ENCODE results near the gene POSTN.

POSTN gene, protein sequence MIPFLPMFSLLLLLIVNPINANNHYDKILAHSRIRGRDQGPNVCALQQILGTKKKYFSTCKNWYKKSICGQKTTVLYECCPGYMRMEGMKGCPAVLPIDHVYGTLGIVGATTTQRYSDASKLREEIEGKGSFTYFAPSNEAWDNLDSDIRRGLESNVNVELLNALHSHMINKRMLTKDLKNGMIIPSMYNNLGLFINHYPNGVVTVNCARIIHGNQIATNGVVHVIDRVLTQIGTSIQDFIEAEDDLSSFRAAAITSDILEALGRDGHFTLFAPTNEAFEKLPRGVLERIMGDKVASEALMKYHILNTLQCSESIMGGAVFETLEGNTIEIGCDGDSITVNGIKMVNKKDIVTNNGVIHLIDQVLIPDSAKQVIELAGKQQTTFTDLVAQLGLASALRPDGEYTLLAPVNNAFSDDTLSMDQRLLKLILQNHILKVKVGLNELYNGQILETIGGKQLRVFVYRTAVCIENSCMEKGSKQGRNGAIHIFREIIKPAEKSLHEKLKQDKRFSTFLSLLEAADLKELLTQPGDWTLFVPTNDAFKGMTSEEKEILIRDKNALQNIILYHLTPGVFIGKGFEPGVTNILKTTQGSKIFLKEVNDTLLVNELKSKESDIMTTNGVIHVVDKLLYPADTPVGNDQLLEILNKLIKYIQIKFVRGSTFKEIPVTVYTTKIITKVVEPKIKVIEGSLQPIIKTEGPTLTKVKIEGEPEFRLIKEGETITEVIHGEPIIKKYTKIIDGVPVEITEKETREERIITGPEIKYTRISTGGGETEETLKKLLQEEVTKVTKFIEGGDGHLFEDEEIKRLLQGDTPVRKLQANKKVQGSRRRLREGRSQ

DNA sequence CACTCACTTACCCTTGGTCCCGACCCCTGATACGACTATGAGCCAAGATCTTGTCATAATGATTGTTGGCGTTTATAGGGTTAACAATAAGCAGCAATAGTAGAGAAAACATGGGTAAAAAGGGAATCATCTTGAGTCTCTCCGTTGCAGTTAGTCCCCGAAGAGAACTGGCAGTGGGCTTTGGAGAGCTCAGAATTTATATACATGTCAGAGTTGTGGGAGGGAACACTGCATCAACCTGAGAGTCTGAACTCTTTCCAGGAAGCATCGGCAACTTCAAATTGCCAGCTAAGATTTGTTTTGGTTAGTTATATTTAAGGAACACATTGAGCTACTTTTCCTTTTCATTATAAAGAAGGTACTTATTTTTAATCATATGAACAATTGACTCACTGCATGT, at the start of gene POSTN:
Gene POSTN (minus strand): TSS at position 172 of the 400 bp plus-strand sequence. CDS start 42 bp downstream, at position 130.
- no peak for DNase-seq

DNA sequence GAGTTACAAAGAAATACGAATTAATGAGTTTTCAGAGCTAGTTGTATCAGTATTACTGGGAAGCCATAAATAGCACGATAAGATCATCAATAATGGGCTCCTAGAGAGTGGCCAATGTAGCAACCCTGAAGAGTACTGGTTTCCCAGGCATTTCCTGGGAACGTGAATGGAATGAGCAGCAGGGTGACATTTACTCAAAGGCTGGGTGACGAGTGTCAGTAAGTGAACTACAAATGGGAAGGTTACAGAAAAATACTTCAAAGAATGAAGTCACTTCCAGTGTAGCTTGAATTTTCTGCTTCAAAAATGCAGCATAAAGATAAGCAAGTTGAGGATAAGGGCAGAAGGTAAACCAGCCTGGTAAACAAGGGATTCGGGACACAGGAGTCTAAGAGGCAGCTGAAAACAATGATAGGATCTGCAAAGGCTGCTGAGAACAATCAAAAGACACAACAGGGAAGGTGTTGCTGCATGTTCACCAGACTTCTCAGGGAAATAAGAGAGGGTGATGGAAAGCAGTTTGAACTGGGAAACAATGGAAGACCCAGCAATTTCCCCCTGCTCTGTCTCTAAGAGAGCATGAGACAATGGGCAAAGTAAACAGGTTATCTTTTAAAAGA, 48.6 kb upstream of the POSTN start:
- DNase-seq: no peak

DNA sequence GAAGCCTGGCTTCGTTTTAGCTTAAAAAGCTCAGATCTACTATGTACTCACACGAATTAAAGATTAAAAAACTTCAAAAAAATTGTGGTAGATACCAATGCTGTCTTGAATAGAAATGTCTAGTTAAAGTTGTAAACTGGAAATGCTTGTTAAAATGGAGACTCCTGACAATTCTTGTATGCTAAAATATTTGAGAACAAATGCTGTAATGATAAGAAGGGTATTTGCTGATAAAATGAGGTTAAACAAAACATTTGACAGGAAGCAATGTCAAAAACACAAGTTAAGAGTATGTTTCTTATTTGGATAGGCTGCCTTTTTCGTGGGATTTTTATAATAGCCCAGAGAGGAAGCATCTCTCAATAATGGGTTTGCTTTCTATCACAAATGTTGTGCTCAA, 48.0 kb upstream of the POSTN start:
- no peak for DNase-seq

DNA sequence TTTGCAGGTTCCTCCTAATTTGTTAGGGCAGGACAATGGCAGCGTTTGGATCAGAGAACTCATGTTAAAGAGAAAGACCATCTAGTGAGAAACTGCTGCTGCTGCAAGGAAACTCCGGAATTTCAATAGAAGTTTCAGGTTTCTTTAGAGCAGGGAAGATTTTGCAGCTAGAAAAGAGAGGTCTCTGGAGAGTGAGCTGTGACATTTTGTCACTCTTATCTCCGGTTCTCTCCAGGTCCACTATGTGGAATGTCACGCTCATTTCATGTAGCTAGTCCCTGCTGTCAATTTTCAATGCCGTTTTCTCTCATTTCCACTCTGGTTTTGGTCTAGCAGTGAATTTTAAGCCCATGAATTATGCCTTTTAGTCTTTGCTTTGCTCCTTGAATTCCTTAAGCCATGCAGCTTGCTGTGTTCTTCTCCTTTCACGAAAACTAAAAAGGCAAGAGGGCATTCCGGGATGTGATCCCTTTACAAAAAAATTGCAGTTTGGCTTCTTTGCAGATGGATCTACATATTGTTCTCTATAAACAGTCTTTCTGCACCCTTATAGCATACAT, 46.7 kb upstream of the POSTN start:
- DNase-seq: no peak

DNA sequence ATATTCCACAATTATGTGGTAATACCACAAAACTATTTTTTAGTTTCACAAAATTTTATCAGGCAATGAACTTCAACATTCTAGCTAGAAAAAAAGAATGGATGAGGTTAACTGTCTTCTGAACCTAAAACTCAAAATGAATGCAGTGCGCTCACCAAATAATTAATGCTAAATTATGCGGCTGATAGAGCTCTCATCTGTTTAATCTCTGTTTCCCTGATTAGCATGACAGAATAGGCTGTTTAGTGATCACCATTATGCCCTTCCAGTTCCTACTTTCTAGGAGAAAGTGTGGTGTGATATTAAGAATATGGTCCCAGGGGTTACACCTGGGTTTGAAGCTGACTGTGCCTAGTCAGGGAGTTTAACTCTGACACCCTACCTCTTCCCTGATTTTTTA, 42.8 kb upstream of the POSTN start:
- no peak for DNase-seq

DNA sequence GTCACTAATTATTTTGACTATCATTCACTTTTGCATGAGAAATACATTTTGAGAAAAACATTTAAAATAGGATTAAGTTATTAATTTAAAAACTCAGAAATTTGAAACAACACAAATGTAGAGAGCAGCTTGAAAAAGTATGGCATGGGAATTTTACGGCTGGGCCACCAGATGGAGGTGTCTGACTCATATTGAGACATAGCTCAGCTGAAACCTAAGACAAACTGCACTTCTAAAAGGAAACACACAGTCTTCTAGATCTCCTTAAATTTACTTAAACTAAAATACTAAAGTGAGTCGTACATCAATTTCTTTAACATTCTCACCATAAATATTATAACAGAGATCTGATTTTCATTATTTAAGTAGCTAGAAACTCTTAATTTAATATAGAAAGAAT, 41.9 kb upstream of the POSTN start:
- no peak for DNase-seq

DNA sequence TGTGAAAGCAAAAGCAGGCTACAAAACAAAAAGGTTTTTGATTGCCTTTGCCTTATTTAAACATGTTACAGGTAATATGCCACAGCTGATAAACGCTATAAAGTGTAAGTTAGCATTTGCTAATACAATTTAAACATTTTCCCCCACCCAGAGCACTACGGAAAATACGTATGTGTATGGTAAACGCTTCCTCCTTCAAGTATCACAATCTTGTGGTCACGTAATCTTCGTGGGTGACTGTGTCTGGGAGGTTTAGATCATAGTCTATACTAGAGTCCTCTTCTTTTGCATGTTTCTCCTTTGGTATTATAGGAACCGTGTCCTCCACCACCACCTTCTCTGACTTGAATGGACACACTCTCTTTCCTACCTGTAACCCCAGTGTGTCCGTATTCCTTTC, 38.1 kb upstream of the POSTN start:
- no peak for DNase-seq

DNA sequence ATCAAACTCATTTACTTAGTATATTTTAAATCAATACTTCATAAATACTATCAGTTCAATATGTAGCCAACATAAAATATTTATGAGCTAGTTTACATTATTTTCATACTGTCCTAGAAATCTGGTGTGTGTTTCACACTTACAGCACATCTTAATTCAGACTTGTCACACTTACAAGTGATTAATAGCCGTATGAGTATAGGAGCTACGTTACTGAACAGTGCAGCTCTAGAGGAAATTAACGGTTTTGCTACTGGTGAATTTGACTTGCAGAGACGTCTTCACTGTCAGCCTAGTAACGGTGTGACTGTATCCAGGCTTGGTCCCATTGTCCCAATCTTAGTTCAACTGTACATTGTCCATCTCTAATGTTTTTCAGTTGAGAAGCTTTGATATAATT, 33.7 kb upstream of the POSTN start:
- DNase-seq: no peak

DNA sequence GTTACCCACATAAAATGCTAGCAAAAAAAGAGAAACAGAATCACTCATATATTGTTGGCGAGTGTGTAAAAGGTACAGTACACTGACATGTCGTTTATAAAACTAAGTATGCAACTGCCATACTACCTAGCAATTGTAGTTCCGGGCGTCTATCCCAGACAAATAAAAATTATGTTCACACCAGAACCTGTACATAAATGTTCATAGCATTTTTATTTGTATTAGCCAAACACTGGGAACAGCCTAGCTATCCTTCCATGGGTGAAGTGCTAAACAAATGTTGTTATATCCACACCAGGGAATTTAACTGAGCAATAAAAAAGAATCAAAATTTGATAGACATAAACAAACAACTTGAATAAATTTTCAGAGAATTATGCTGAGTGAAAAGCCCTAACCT, 28.9 kb upstream of the POSTN start:
- DNase-seq: no peak

DNA sequence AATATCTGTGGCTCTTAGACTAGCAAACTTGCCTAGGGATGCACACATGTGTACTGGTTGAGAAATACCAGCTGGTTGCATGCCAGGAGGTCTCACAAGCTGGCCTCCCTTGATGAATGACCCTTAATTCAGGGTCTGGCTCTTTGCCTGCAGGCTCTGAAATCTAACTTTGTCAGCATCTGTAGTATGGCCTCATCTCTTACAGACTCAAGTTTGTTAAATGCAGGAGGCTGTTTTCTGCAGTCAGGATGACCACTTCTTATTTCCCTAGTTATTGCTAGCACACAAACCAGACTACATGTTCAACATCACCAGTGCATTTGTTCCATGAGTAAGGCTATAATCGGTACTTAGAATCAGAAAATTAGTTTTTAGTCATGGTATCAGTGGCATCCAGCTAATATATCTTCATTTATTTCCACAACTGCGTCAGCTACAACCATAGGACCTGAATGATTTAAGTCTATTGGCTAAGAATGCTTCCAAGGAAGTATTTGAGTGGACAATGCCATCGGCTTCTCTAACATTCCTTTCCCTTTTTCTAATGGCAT, 23.3 kb upstream of the POSTN start:
- no peak for DNase-seq

DNA sequence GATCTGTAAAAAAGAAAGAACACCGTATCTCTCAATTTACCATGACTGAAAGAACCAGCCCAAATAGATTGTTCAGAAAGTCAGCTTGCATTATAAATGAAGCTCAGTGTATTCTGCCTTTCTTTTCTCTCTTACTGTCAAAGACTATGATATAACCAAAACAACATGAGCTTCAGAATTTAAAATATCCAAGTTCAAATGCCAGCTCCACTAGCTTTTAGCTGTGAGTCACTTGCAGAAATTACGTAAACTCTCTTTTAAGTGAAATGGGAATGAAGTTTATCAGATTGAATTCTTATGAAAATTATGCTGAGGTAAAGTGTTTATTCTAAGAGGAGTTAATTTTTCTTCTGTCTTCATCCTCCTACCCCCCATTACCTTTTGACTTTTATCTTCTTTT, 20.0 kb upstream of the POSTN start:
- no peak for DNase-seq

DNA sequence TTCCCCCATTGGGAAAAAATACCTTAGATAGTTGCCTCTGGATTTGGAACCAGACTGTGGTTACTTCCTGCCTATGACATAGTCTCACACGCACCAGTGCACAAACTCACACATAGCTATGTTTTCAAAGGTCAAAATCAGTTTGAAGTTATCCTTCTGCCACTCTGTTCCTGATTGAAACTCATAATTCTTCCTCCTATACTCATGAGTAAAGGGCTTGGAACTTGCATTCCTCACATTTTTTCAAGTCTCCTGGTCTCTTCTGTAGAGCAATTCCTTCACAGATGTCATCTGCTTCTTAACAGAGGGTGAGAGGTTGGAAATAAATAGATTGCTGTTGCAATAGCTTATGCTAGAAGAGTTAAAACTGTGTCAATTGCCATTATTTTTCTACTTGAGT, 18.6 kb upstream of the POSTN start:
- DNase-seq: no peak

DNA sequence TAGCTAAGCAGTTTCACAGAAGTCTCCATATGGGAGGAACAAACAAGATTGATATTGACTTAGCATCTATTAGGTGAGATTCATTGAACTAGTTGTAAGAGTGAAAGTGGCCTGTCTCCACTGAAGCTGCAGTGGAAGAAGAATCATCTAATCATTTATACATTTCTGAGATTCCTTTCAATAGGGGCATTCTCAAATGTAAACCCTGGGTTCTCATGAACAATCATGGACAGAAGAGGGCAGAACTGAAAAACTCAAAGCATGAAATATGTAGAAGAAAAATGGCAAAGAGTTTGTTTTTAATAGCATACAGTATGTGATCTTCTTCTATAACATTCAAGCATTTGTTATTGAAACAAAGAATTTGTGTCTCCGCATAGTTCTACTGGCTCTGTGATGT, 17.6 kb upstream of the POSTN start:
- DNase-seq: no peak

DNA sequence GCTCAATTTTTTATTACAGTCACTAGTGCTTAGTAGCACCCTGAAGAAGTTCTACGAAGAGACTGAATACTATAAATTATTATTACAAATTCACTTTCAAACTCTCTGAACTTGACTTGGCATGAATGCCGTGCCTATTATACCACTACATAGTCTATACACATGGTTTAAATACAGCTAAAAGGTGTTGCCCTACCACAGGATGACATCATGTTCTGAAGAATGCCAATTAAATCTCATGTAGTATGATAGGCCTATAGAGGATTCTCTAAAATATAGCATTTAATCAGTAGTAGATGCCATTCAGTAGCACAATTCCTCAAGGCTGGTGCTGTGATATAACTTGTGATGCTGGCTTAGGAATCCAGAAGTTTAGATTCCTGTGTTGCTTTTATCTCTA, 16.7 kb upstream of the POSTN start:
- no peak for DNase-seq

DNA sequence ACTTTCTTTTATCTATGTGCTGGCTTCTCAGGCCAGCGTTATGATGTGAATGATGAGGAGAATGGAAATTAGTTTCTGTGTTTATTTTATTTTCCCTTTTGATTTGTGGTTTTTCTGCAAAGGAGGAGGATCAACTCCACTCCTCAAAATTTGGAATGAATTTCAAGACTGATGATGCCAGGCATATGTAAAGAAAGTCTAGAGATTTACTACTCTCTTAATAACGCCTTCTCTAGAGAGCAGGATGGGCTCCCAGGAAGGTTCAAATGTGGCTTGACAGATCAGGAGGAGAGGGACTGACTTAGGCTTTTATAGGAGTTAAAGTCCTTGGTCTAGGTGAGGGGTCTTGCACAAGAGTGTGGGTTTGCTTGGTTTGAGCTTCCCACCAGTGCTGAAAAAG, 15.1 kb upstream of the POSTN start:
- DNase-seq: no peak

DNA sequence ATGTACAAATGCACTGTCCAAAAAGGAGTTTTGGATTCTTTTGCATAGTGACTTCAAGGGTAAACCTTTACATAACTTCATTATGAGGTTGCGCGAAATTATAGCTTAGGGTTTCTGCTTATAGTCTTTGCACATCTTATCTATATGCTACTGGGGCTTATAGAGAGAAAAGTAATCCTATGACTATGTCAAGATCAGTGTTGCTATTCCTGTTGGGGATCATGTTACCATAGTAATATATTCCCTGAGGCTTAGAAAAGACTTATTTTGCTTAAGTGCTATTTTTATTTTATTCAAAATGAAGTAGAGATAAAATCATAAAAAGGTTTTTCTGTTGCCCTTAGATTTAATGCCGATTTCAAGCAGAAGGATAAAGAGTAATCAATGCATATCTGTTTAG, 14.7 kb upstream of the POSTN start:
- no peak for DNase-seq

DNA sequence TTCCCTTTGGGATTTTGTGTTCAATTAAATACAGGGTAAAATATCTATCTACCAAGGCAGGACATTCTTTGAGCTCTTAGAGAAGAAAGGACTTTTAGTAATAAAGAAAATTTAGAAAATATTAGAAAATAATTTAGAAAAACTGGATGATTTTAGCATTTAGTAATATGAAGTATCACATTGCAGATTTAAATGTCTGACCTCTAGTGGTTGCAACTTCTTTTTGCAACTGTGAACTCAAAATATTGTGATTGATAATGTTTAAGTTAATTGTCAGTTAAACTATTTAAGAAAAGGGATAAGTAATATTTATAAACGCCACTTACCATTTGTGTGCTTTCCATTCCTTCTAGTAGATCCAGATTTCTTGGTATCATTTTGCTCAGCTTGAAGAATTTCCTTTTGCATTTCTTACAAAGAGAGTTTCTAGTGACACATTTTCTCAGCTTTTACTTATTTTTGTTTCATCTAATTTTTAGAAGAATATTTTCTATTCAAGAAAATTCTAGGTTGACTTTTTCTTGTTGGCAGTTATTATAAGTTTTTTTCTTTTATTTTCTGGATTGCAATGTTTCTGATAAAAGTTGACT, 10.3 kb upstream of the POSTN start:
- no peak for DNase-seq

DNA sequence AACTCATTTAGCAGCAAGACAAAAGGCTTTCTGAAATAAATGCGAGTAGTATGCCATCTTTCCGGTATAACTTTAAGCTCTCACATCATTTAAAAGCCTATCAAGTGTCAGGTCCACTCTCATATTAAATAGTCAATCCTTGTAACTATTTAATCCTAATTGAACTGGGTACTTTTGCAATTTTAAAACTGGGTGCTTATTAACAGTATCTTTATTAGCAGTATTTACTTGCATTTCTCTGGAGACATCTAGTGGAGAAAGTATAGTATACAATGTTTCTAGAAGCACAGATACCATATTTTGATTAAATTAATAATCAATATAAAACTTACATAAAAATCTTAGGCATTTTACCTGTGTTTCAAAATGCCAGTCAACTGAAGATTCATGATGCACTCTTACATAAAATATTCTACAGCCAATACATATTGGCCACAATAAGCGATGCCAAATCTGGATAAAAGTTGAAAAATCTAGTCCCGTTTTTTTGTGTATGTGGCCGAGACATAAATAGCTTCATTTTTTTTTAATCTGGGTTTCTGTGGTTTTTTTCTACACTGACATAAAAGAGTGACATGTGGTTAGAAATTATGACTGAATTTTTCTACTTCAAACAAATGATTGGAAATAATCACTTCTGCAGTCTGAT, 4.3 kb upstream of the POSTN start:
- no peak for DNase-seq

DNA sequence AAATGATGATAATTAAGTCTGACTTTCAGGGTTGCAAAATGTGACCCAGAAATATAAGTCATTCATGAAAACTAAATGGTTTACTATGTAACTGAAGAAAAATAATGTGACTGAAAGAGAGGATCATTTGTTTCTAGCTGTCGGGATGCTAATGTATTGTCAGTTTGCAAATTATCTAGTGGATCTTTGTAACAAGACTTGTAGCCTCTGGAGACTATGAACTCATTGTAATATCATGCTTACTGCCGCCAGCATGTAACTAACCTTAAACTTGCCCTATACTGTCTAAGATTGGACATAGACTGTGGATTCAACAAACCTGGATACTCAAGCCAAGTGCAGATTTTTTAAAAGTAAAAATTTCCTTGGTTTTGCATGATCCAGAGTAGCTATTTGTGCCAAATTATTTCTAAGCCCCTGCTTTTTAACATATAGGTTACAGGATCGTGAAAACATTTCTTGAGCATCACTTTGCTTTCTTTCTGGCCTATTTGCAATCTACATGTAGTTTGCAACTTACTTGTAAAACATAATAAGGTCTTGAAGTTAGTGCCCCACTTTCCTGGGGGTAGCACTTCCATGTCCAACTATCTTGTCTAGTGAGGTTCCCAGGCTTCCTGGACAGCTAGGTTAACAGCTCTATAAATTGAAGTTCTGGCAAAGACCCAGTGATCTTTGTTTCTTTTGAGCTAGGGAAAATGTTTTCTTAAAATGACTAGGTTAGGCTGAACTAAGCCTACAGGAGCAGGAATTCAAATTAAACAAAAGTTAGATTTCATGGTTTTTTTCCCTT, 3.3 kb upstream of the POSTN start:
- no peak for DNase-seq

DNA sequence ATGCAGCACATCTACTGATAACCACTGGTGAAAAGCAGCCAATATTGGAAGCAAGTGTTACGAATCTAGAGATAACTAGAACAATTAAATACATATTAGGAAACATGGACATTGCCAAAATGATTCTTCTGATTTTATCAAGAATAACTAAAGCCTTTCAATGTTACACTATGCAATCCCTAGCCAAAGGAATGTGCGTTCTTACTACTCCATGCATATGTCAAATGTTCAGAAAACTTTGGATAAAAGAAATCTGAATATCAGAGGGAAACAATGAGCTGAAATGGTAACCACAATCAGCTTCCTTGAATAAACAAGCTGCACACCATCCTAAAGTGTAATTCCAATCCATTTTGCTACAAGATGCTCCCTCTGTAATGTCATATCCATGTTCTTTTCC, 951 bp upstream of the POSTN start:
- DNase-seq: no peak

DNA sequence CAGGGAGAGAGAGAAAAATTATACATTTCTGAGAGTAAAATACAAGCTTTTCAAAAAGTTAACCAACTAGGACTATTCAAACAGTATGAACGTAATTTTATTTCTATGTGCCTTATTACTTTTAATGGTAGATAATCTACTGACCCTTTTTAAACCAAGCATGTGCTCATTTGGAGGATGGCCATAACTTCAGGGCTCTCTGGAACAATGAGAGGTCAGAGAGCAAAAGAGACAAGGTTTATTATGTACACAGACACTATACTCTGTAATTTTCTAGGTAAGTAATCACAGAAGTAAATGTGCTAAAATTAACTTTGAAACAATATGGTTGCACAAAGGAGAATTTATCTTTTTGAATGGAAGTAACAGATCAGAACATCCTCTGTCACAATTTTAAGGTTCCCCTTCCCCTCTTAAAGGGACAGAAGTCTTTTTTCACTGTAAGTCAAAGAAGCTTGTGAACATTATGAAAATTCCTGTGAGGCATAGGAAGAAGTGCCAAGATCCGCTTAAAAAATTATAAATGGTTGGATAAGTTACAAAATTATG, 1.0 kb downstream of the POSTN start:
- DNase-seq: no peak
